Measurements from ENCODE around the gene FGD3.

DNA sequence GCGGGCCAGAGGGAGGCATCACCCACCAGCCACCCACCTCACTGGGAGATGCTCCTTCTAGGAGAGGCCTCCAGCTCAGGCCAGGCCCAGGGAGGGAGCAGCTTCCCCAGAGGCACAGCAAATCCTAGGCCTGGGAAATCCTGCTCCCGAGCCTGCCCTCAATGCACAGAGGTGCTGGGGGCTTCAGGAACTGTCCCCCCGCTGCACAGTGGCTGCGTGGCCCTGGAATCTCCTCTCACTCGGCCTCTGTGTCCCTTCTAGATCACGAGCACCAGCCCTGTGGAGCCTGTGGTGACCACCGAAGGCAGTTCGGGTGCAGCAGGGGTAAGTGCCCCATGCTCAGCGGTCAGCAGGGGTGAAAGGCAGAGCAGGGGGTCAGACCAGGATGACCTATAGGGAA lies 74.7 kb downstream of the FGD3 start:
- TF ChIP-seq, protein P1, sequence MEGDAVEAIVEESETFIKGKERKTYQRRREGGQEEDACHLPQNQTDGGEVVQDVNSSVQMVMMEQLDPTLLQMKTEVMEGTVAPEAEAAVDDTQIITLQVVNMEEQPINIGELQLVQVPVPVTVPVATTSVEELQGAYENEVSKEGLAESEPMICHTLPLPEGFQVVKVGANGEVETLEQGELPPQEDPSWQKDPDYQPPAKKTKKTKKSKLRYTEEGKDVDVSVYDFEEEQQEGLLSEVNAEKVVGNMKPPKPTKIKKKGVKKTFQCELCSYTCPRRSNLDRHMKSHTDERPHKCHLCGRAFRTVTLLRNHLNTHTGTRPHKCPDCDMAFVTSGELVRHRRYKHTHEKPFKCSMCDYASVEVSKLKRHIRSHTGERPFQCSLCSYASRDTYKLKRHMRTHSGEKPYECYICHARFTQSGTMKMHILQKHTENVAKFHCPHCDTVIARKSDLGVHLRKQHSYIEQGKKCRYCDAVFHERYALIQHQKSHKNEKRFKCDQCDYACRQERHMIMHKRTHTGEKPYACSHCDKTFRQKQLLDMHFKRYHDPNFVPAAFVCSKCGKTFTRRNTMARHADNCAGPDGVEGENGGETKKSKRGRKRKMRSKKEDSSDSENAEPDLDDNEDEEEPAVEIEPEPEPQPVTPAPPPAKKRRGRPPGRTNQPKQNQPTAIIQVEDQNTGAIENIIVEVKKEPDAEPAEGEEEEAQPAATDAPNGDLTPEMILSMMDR (IDR thresholded peaks at IDR 0.05; ENCODE audit: insufficient read depth, low read length, poor library complexity, severe bottlenecking) = no peak
- TF ChIP-seq EZH2phosphoT487 (conservative IDR thresholded peaks at IDR 0.05; ENCODE audit: low read length) = no peak

Measured in SU-DHL-6 (cell line).